Inflammatory macrophage treated with lipopolysaccharide for 4 hours (primary cell): ENCODE measurements around the gene ABCA13.

Experiments used
- DNase-seq: peaks from one replicate; pipeline ENCODE4 v3.0.0-alpha.2; 2020

Gene ABCA13

GRCh38 chr7:48438206-48438605, 266.9 kb downstream of the ABCA13 start:
- DNase-seq, result no peak

- no peak for DNase-seq
Measured at GRCh38 chr7:48441848-48442492, 270.7 kb downstream of the ABCA13 start.

DNA sequence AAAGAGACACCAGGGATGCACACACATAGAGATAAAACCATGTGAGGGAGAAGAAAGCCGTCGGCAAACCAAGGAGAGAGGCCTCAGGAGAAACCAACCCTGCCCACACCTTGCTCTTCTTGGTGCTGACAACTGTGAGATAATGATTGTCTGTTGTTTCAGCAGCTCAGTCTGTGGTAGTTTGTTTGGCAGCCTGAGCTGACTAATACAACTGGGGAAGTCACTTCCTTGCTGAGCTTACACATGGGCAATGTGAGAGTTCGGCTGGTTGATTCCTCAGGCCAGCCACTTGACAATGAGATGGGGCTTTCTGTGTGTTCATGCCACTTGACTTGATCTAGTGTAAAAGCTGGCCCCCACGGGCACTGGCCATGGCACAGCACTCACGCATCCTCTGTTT, 271.8 kb downstream of the ABCA13 start:
- no peak for DNase-seq

- DNase-seq, result no peak
Measured at GRCh38 chr7:48446721-48447120, 275.5 kb downstream of the ABCA13 start.

GRCh38 chr7:48452218-48452617, 281.0 kb downstream of the ABCA13 start:
- DNase-seq, result no peak

DNA sequence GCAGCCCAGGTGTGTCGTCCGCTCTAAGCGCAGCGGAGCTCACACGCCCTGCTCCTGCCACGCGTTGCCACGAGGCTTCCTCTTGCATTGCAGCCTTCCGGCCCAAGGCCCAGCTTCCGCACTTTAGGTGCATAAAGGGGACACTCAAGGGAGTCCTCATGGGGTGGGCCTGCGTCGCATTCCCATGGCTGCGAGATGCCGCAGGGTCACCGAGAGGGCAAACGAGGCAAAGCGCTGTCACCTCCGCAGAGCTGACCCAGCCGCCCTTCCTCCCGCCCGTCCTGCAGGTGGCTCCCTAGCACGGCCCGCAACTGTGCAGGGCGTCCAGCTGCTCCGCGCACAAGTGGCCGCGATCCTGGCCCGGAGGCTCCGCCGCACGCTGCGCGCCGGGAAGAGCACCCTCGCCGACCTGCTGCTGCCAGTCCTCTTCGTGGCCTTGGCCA, 283.5 kb downstream of the ABCA13 start:
- no peak for DNase-seq

DNA sequence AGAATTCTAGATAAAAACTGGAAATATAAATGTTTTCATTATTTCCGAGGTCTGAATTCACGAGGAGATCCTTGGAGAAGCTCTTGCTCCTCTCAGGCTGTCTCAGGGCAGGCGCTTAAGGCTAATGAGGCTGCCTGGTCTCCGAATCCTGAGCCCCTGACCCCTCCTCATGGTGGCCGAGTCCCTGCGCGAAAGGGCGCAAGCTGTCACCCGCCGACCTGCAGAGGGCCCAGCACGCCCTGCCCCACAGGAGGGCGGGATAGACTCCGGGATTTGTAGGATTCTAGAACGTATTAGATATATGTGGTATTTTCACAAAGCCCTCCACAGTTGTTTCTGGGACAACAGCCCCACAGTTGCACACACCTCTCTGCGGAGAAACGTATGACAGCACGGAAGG, 284.1 kb downstream of the ABCA13 start:
- no peak for DNase-seq

GRCh38 chr7:48458701-48459524, 287.7 kb downstream of the ABCA13 start:
- peak; percentile 36 for DNase-seq

DNA sequence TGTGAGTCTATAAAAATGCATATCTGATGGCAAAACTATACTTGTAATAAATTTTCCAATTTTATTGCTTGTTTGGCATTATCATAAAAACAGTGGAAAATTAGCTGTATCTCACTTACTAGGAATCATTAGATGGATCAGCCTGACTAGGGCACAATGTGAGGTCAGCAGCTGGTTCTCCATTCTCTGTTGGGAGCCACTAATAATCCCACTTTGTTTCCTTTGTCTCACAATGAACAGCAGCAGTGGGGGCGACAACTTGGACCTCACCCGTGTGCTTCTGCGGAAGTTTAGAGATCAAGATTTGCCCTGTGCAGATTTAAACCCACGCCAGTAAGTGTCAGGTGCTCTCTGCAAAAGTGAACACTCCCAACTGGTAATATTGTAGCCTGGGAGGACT, 295.5 kb downstream of the ABCA13 start:
- DNase-seq, result no peak

- DNase-seq, result no peak
Measured at GRCh38 chr7:48471196-48471595, 299.9 kb downstream of the ABCA13 start.

DNA sequence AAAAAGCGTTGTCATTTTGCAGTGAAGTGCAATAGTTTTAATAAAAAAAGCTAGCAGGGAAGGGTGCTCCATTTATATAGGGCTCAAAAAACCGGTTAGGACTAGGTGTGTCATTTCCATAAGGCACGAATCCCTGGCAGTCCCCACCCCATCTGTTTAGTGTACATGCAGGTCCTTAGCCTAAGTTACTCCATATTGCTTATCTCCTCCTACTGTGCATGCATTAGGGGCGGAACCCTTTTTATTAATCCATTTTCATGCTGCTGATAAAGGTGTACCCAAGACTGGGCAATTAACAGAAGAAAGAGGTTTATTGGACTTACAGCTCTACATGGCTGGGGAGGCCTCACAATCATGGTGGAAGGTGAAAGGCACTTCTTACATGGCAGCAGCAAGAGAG, 301.4 kb downstream of the ABCA13 start:
- no peak for DNase-seq

- DNase-seq, result no peak
Measured at GRCh38 chr7:48473205-48473865, 302.1 kb downstream of the ABCA13 start.

- no peak for DNase-seq
Measured at GRCh38 chr7:48481235-48481634, 310.0 kb downstream of the ABCA13 start.

DNA sequence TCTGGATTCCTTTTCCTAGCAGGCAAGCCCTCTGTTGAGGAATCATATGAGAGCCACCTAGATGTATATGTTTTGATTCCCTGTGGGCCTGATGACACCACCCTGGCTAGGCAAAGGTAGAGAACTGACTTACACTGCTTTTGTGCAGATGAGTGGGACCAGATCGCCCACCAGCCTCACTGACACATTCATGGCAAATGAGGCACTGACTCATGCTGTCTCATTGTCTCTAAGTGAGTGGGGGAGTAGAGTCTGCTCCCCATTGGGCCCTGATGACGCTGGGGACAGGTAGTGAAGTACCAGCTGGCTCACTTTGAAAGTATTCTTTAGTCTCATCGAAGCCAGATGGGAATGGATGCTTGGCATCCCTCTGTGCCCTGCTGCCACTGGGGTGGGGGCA, 326.3 kb downstream of the ABCA13 start:
- no peak for DNase-seq

- DNase-seq, result no peak
Measured at GRCh38 chr7:48502021-48502420, 330.8 kb downstream of the ABCA13 start.

GRCh38 chr7:48505051-48505450, 333.8 kb downstream of the ABCA13 start:
- no peak for DNase-seq

DNA sequence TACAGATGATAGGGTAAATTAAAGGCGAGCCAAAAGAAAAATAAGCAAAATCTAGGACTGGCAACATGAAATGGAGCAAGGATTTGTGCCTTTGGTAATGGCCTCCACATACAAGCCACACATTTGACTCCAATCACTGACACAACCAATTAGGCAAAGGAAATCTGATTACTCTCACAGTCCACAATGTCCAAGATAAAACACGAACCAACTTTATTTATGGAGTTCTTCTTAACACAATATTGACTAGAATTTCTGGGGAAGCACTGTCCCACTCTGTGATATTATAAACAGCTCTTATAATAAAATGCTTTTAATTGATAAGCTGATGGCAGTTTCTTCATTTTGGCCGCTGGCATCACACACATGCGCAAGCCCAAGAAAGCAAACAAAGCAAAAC, 334.2 kb downstream of the ABCA13 start:
- DNase-seq, result no peak

GRCh38 chr7:48506569-48506968, 335.3 kb downstream of the ABCA13 start:
- no peak for DNase-seq

DNA sequence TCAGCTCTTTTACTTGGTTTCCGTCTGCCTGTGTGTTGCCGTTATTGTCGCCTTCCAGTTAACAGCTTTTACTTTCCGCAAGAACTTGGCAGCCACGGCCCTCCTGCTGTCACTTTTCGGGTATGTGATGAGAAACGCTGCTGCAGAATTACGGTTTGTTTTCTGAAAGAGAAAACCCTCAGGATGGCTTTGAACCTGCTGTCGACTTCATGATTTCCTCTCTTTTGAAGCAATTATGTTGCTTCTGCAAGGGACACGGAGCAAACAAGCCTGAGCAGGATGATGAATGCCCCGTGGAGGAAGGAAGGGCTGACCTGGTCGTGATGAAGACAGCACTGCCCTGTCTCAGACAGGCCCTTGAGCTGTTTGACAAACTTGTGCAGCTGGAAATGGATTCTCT, 339.8 kb downstream of the ABCA13 start:
- DNase-seq, result no peak

DNA sequence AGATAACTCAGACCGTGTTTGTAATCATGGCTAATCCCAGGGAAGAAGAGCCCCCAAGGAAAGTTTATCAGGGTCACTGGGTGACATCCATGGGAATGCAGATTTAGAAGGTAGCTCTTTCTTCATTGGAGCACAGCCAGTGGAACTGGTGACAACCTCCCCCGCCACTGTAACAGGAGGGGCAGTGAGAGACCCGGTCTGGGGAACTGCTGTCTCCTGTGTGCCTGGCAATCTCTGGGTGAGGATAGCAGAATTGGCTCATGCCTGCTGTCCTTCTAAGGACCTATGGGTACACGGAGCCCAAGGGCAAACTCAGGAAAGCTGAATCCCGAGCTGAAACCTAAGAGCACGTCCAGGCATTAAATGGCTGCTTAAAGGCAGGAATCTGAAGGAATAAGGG, 341.6 kb downstream of the ABCA13 start:
- DNase-seq, result no peak

- DNase-seq, result peak; percentile 9
Measured at GRCh38 chr7:48515171-48515570, 343.9 kb downstream of the ABCA13 start.

DNA sequence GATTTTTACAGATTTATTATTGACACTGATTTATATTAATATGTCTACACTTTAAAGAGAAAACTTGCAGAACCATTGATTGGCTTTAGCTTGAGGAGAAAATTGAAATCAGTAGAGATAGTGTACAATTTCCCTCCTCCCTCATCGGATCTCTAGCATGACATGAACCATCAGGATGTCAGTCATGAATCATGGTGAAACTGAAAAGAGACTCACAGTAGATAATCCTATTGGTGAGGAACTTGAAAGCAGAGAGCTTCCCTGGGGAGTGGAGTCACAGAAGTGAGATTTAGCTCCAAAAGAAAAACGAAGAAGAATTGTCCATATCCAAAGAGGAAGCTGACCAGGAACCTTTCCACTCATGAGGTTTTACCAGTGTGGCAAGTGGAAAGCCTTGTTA, 346.8 kb downstream of the ABCA13 start:
- DNase-seq, result peak; percentile 6

DNA sequence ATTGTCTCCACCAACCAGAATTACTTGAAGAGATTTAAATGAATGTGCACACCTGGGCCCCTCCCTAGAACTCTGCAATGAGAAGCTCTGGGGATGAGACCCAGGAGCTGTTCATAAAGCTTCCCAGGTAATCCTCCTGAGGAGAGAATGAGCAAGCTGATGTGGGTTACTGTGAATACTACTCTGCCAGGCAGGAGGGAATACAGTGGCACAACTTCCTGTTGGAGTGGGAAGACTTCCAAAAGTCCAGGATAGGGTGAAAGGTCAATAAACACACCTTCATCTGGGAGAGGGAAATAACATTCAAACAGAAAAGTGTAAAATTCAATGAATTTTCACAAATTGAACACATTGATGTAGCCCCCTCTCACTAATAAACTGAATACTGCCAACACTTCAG, 351.4 kb downstream of the ABCA13 start:
- no peak for DNase-seq
